ENCODE results near the gene MGMT.

MGMT gene

GRCh38 chr10:129766611-129767550 is 299.8 kb downstream of the MGMT start:
- no peak for DNase-seq

- DNase-seq = no peak
These were observed 300.7 kb downstream of the MGMT start for GRCh38 chr10:129767751-129768150.

GRCh38 chr10:129768437-129769355 is 301.7 kb downstream of the MGMT start:
- DNase-seq = no peak

GRCh38 chr10:129769381-129770116 is 302.5 kb downstream of the MGMT start:
- no peak for DNase-seq

GRCh38 chr10:129770286-129770685 is 303.2 kb downstream of the MGMT start:
- no peak for DNase-seq

- DNase-seq = no peak
These were observed 304.0 kb downstream of the MGMT start for GRCh38 chr10:129771024-129771423.

- DNase-seq = no peak
These were observed 304.5 kb downstream of the MGMT start for GRCh38 chr10:129771576-129771975.

GRCh38 chr10:129771991-129772431 is 305.0 kb downstream of the MGMT start:
- no peak for DNase-seq

- DNase-seq = no peak
These were observed 305.7 kb downstream of the MGMT start for GRCh38 chr10:129772468-129773358.

- no peak for DNase-seq
These were observed 306.4 kb downstream of the MGMT start for GRCh38 chr10:129773359-129773990.

- DNase-seq = no peak
These were observed 307.2 kb downstream of the MGMT start for GRCh38 chr10:129774082-129774735.

- no peak for DNase-seq
These were observed 307.8 kb downstream of the MGMT start for GRCh38 chr10:129774736-129775401.

GRCh38 chr10:129775681-129776080 is 308.6 kb downstream of the MGMT start:
- no peak for DNase-seq

GRCh38 chr10:129777687-129778086 is 310.6 kb downstream of the MGMT start:
- no peak for DNase-seq

- no peak for DNase-seq
These were observed 311.5 kb downstream of the MGMT start for GRCh38 chr10:129778571-129778970.

- no peak for DNase-seq
These were observed 312.4 kb downstream of the MGMT start for GRCh38 chr10:129779126-129780111.

- DNase-seq = no peak
These were observed 313.2 kb downstream of the MGMT start for GRCh38 chr10:129780198-129780597.

GRCh38 chr10:129780901-129781795 is 314.1 kb downstream of the MGMT start:
- no peak for DNase-seq

All from activated gamma-delta T cell treated with Interleukin-2 at 50 U/mL for 16 hours (primary cell).